HG03378 (cell line): ENCODE results near the gene CCDC33.

Experiments used
- ATAC-seq: cut with Tn5 transposase; IDR thresholded peaks from one replicate; pipeline ENCODE4 v1.9.1; 2021; ENCODE audit warnings: mild to moderate bottlenecking, moderate library complexity; ENCODE audit not compliant: unreplicated experiment

Gene CCDC33

GRCh38 chr15:74208901-74209559 is 27.1 kb upstream of the CCDC33 start:
- no peak for ATAC-seq

GRCh38 chr15:74209560-74209958 is 26.6 kb upstream of the CCDC33 start:
- no peak for ATAC-seq

- ATAC-seq = no peak
Measured at GRCh38 chr15:74209997-74210671, 26.0 kb upstream of the CCDC33 start.

GRCh38 chr15:74210729-74211128 is 25.4 kb upstream of the CCDC33 start:
- no peak for ATAC-seq

GRCh38 chr15:74211656-74212055 is 24.5 kb upstream of the CCDC33 start:
- ATAC-seq = no peak

- no peak for ATAC-seq
Measured at GRCh38 chr15:74212494-74212893, 23.6 kb upstream of the CCDC33 start.

GRCh38 chr15:74213858-74214284 is 22.3 kb upstream of the CCDC33 start:
- no peak for ATAC-seq

GRCh38 chr15:74214324-74215021 is 21.7 kb upstream of the CCDC33 start:
- ATAC-seq = no peak

- no peak for ATAC-seq
Measured at GRCh38 chr15:74215958-74216357, 20.2 kb upstream of the CCDC33 start.

- ATAC-seq = no peak
Measured at GRCh38 chr15:74216949-74217348, 19.2 kb upstream of the CCDC33 start.

- no peak for ATAC-seq
Measured at GRCh38 chr15:74217907-74218885, 17.9 kb upstream of the CCDC33 start.

GRCh38 chr15:74220475-74221248 is 15.5 kb upstream of the CCDC33 start:
- ATAC-seq = no peak

GRCh38 chr15:74221399-74222239 is 14.5 kb upstream of the CCDC33 start:
- no peak for ATAC-seq

- ATAC-seq = no peak
Measured at GRCh38 chr15:74222240-74223119, 13.6 kb upstream of the CCDC33 start.

GRCh38 chr15:74225928-74226327 is 10.2 kb upstream of the CCDC33 start:
- ATAC-seq = no peak

- ATAC-seq = no peak
Measured at GRCh38 chr15:74226761-74227540, 9.2 kb upstream of the CCDC33 start.

- no peak for ATAC-seq
Measured at GRCh38 chr15:74227968-74228722, 8.0 kb upstream of the CCDC33 start.
